Gastroesophageal sphincter (tissue), 4 donors: ENCODE measurements around the gene PRMT1. TPM values are rescaled to one million over a fixed set of nuclear protein-coding genes. Genes with fewer than 3 reads are reported as not detected.
A peak's percentile ranks its signal among the peaks of the same experiment; 100 is the strongest.

Experiments used
- ATAC-seq: fragments of 150-250 bp; one replicate; pipeline ENCODE4 v1.9.1; 2016; ENCODE audit warnings: mild to moderate bottlenecking, moderate library complexity
- H3K27ac ChIP-seq, 4 donors: fragments of 200-600 bp; sonication (generic) in 3 of 4; 1 replicate in 3 of 4; 2 replicates in 1 of 4; pipeline ENCODE4 v1.5.1; 2016 to 2019
- H3K27me3 ChIP-seq: fragments of 200-600 bp; sonication (generic); one replicate; pipeline ENCODE4 v1.5.1; 2019
- H3K36me3 ChIP-seq, 2 donors: fragments of 200-600 bp; sonication (generic); one replicate each; pipeline ENCODE4 v1.5.1; 2019; ENCODE audit warnings: control low read depth in 1 of 2
- H3K4me1 ChIP-seq, 3 donors: fragments of 200-600 bp; sonication (generic); 1 replicate in 2 of 3; 2 replicates in 1 of 3; pipeline ENCODE4 v1.5.1; 2016 to 2019; ENCODE audit warnings: control low read depth in 2 of 3
- H3K4me3 ChIP-seq, 2 donors: fragments of 200-600 bp; sonication (generic); one replicate each; pipeline ENCODE4 v1.5.1; 2019; ENCODE audit warnings: mild to moderate bottlenecking in 1 of 2, moderate library complexity in 1 of 2
- H3K9me3 ChIP-seq, 3 donors: fragments of 200-600 bp; sonication (generic); one replicate each; pipeline ENCODE4 v1.5.1; 2017 to 2019; ENCODE audit warnings: control low read depth in 2 of 3
- CTCF ChIP-seq, 4 experiments: fragments of 200-600 bp in 2 of 4; fragments of 450-650 bp in 2 of 4; sonication (generic) in 1 of 4; IDR thresholded peaks; one replicate each; pipeline ENCODE4 v1.5.1; 2017 to 2019; ENCODE audit warnings: antibody characterized with exemption in 4 of 4, mild to moderate bottlenecking in 2 of 4, moderate library complexity in 2 of 4
- EP300 ChIP-seq: sonication (generic); formaldehyde crosslinking; IDR thresholded peaks from one replicate; pipeline ENCODE4 v1.6.1; 2017; ENCODE audit warnings: antibody characterized with exemption, mild to moderate bottlenecking
- POLR2A ChIP-seq, 2 donors: fragments of 450-650 bp; IDR thresholded peaks; one replicate each; pipeline ENCODE4 v1.6.1; 2017; ENCODE audit warnings: antibody characterized with exemption in 2 of 2, mild to moderate bottlenecking in 2 of 2, moderate library complexity in 1 of 2
- POLR2AphosphoS5 ChIP-seq: sonication (generic); formaldehyde crosslinking; IDR thresholded peaks from one replicate; pipeline ENCODE4 v1.6.1; 2017; ENCODE audit warnings: antibody characterized with exemption
- WGBS, 2 donors: methylation state at CpG; one replicate each; pipeline ENCODE4 v1.1.5; 2018; ENCODE audit warnings: low coverage in 1 of 2; 5-methylcytosine and 5-hydroxymethylcytosine counted together
- total RNA-seq, 4 donors: library from RNA; depleted of rRNA; stranded (reverse); fragments of >200 nt; gene quantifications; one replicate each; pipeline ENCODE4 v1.1.0, GENCODE V29; 2016

The PRMT1 gene
- total RNA-seq, 4 donors from 2014 or later, result 137 to 152 (median 146) TPM

GRCh38 chr19:49701271-49701786 is 24.3 kb downstream of the PRMT1 start:
- peaks cover 6% of the 10 kb centered on the region for H3K27me3 ChIP-seq
- H3K27ac ChIP-seq, result no peak overlapping the region
- TF ChIP-seq EP300 (no peak), POLR2A (IDR thresholded peaks at IDR 0.05) (no peak), CTCF (IDR thresholded peaks at IDR 0.05) (no peak), POLR2AphosphoS5 (no peak)
- no peak overlapping the region for H3K4me3 ChIP-seq
- no peaks in the 10 kb centered on the region for H3K4me1 ChIP-seq
- no peaks in the 10 kb centered on the region for H3K36me3 ChIP-seq
- H3K9me3 ChIP-seq, result no peaks in the 10 kb centered on the region
- no peak for ATAC-seq
- 58 to 75% methylated on average over 5 to 16 of the region's 40 CpGs for WGBS, 2 donors

GRCh38 chr19:49704888-49705642 is 28.0 kb downstream of the PRMT1 start:
- H3K4me3 ChIP-seq, result no peak overlapping the region
- WGBS, 2 donors, result 80 to 88% methylated on average over 4 to 10 of the region's 22 CpGs
- no peak for TF ChIP-seq POLR2AphosphoS5
- H3K27me3 ChIP-seq, result peaks cover 6% of the 10 kb centered on the region
- H3K36me3 ChIP-seq, result no peaks in the 10 kb centered on the region
- no peak for ATAC-seq
- no peaks in the 10 kb centered on the region for H3K9me3 ChIP-seq
- no peaks in the 10 kb centered on the region for H3K4me1 ChIP-seq
- H3K27ac ChIP-seq, result no peak overlapping the region

GRCh38 chr19:49705919-49706318 is 28.8 kb downstream of the PRMT1 start:
- H3K9me3 ChIP-seq, result no peaks in the 10 kb centered on the region
- no peak overlapping the region for H3K27ac ChIP-seq
- TF ChIP-seq POLR2A (IDR thresholded peaks at IDR 0.05), result no peak
- H3K4me1 ChIP-seq, result no peaks in the 10 kb centered on the region
- H3K4me3 ChIP-seq, result no peak overlapping the region
- WGBS, 2 donors, result 91 to 100% methylated on average over 1 to 6 of the region's 16 CpGs
- peaks cover 6% of the 10 kb centered on the region for H3K27me3 ChIP-seq
- no peak for ATAC-seq
- no peaks in the 10 kb centered on the region for H3K36me3 ChIP-seq

GRCh38 chr19:49710372-49710951 is 33.4 kb downstream of the PRMT1 start:
- TF ChIP-seq CTCF (IDR thresholded peaks at IDR 0.05) (no peak), POLR2A (IDR thresholded peaks at IDR 0.05) (no peak), EP300 (no peak), POLR2AphosphoS5 (no peak)
- Histone ChIP-seq H3K36me3 (no peaks in the 10 kb centered on the region), H3K27me3 (no peaks in the 10 kb centered on the region), H3K4me1 (no peaks in the 10 kb centered on the region), H3K4me3 (no peak overlapping the region), H3K9me3 (no peaks in the 10 kb centered on the region), H3K27ac (no peak overlapping the region)
- no peak for ATAC-seq
- 78 to 86% methylated on average over 6 to 20 of the region's 20 CpGs for WGBS, 2 donors

- no peak overlapping the region for H3K4me3 ChIP-seq
- ATAC-seq, result peak; percentile 51
- no peak for TF ChIP-seq POLR2AphosphoS5
- no peak for TF ChIP-seq POLR2A (IDR thresholded peaks at IDR 0.05)
- no peaks in the 10 kb centered on the region for H3K36me3 ChIP-seq
- 37 to 69% methylated on average over 11 to 14 of the region's 20 CpGs for WGBS, 2 donors
- no peaks in the 10 kb centered on the region for H3K4me1 ChIP-seq
- H3K27ac ChIP-seq, result no peak overlapping the region
- H3K27me3 ChIP-seq, result no peaks in the 10 kb centered on the region
- no peaks in the 10 kb centered on the region for H3K9me3 ChIP-seq
Observed at GRCh38 chr19:49712397-49712859, 35.4 kb downstream of the PRMT1 start.

GRCh38 chr19:49713236-49713845 is 36.3 kb downstream of the PRMT1 start:
- H3K27me3 ChIP-seq, result no peaks in the 10 kb centered on the region
- H3K4me1 ChIP-seq, result no peaks in the 10 kb centered on the region
- no peaks in the 10 kb centered on the region for H3K36me3 ChIP-seq
- H3K4me3 ChIP-seq, result no peak overlapping the region
- TF ChIP-seq CTCF (IDR thresholded peaks at IDR 0.05) (no peak), EP300 (no peak), POLR2A (IDR thresholded peaks at IDR 0.05) (no peak), POLR2AphosphoS5 (no peak)
- H3K27ac ChIP-seq, result no peak overlapping the region
- H3K9me3 ChIP-seq, result no peaks in the 10 kb centered on the region
- WGBS, 2 donors, result 83 to 100% methylated on average over 2 of the region's 8 CpGs
- ATAC-seq, result no peak
